HL-60/S4 treated with retinoic acid at 250 ng/mL for 4 days and 3 days (cell line): Measurements from ENCODE around the gene NEDD4.
"Not testable (repeated sequence)": the region's sequence is repeated elsewhere in the genome, so short reads cannot be mapped to it uniquely, and the experiment has no call there.

ENCODE experiments used
- in situ Hi-C: fragments of 300-500 bp; cut with MboI; formaldehyde crosslinking; loops from 2 replicates; pipeline ENCODE4 v1.7.0; 2022; ENCODE audit warnings: low sequenced_read_pairs

Gene NEDD4

GRCh38 chr15:56006371-56006770, 13.0 kb upstream of the NEDD4 start:
- in situ Hi-C loops, result not testable (repeated sequence)

- in situ Hi-C loops, result not testable (repeated sequence)
Measured at GRCh38 chr15:56004281-56004680, 10.9 kb upstream of the NEDD4 start.

DNA sequence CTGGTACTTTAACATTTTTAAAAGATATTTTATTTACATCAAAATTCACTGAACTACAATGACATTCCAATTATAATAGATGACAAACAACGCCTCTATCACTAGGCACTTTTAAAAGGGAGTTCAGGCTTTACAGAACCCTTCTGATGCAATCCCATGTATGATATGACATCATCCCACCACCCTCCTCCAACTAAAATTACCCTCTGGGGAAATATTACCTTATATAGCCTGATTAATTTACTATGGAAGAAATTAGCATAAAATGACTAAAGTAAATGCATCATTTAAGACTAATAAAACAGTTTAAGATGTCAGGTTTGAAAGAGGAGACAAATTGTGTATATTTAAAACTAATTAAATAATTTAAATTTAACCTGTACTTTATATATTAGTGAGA, 10.4 kb upstream of the NEDD4 start:
- in situ Hi-C loops, result not testable (repeated sequence)

GRCh38 chr15:56003277-56003676, 9.9 kb upstream of the NEDD4 start:
- in situ Hi-C loops, result not testable (repeated sequence)

DNA sequence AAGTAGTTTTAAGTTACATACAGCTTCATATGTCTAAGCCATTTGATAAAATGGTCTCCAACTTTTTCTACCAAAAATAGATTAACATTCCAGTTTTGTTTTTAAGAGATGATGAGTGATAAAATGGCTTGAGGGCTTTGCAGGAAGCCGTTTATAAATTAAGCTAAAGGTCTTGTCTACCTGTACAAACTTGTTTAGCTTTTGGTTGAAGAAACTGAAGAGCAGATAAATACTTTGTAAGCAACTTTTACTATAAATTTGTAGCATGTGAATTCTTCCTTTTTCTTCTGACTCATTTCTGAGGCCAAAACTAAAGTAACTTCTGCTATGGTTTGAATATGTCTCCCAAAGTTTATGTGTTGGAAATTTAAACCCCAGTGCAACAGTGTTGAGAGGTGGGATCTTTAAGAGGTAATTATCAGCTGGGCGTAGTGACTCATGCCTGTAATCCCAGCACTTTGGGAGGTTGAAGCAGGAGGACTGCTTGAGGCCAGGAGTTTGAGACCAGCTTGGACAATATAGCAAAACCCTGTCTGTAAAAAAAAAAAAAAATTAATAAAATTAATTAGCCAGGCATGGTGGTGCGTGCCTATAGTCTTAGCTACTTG, 8.2 kb upstream of the NEDD4 start:
- in situ Hi-C loops, result no loop called here

DNA sequence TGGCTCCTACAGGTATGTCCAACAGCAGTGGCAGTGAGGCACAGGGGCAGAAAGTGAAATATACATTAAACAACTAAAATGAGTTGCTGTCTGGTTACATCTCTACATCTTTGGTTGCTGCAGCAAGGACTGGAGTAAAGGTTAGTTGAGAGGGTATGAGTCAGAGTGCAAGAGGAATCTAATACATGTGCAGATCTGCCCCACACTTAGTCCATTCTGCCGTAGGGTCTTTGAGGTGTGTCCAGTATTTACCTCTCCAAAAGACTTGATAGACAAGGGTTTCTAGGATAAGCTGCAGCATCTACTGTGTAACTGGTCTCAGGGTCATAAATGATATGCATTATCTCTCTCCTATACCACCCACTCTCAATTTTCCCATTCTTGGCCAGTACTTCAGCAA, 6.2 kb upstream of the NEDD4 start:
- in situ Hi-C loops, result no loop called here

GRCh38 chr15:55998478-55998877, 5.1 kb upstream of the NEDD4 start:
- in situ Hi-C loops, result no loop called here

- in situ Hi-C loops, result no loop called here
Measured at GRCh38 chr15:55993804-55994560, 570 bp upstream of the NEDD4 start.

GRCh38 chr15:55992769-55993110, 672 bp downstream of the NEDD4 start:
- in situ Hi-C loops, result no loop called here

- in situ Hi-C loops, result no loop called here
Measured at GRCh38 chr15:55991802-55992768, 1.3 kb downstream of the NEDD4 start.

- in situ Hi-C loops, result no loop called here
Measured at GRCh38 chr15:55990998-55991397, 2.4 kb downstream of the NEDD4 start.

GRCh38 chr15:55990516-55990915, 2.9 kb downstream of the NEDD4 start:
- in situ Hi-C loops, result no loop called here

DNA sequence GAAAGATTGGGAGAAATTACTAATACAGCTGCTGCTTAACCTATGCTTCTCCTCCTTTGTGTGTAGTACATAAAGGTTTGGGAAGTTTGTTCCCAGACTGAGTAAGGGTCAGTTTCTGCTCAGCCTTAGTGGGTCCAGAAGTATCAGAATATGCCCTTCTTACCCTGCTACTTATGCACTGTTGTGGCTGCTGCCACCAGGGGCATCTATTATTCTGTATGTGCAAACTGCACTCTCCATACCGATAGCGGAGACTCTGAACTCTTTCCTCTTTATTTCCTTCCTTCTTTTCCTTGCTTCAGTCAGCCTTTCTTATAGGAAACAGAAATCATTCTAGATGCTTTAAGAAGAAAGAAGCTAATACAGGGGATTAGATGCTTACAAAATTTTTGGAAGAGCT, 4.0 kb downstream of the NEDD4 start:
- in situ Hi-C loops, result no loop called here

DNA sequence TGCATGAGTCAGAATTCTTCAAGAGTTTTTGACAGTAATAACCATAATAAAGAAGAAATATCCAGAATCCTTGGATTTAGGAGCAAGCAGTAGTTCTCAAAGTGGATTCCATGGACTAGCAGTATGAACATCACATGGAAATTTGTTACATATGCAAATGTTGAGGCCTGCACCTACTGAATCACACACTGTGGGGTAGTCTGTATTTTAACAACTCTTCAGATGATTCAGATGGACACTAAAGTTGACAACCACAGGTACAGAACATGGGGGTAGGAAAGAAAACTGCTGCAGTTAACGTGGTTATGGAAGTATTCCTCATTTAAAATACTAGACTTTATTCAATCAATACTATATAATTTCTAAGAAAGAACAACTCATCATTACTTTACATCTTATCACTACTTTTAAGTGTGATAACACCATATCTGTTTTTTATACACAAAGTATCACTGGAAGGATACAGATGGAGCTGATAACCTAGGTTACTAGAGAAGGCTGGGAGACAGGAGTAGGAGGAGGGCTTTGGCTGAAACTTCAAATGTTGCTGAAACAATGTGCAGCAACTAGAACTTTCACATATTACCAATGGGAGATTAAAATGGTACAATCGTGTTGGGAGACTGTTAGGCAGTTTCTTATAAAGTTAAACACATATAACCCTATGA, 11.7 kb downstream of the NEDD4 start:
- in situ Hi-C loops, result no loop called here

GRCh38 chr15:55980511-55980910, 12.9 kb downstream of the NEDD4 start:
- in situ Hi-C loops, result no loop called here

DNA sequence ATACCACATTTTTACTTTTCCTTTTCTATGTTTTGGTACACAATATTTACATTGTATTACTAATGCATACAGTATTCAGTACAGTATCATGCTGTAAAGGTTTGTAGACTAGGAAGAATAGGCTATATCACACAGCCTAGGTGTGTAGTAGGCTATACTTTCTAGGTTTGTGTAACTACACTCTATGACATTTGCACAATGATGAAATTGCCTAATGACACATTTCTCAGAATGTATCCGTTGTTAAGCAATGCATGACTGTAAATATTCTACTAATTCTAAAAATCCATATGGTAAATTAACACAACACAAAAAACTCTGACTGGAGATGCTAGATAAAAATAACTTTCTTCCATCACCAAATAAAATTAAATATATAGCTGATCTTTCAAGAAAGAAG, 16.2 kb downstream of the NEDD4 start:
- in situ Hi-C loops, result no loop called here

GRCh38 chr15:55970286-55970685, 23.1 kb downstream of the NEDD4 start:
- in situ Hi-C loops, result no loop called here

- in situ Hi-C loops, result no loop called here
Measured at GRCh38 chr15:55969582-55969981, 23.8 kb downstream of the NEDD4 start.

- in situ Hi-C loops, result no loop called here
Measured at GRCh38 chr15:55968923-55969322, 24.5 kb downstream of the NEDD4 start.

GRCh38 chr15:55965091-55965490, 28.3 kb downstream of the NEDD4 start:
- in situ Hi-C loops, result no loop called here

DNA sequence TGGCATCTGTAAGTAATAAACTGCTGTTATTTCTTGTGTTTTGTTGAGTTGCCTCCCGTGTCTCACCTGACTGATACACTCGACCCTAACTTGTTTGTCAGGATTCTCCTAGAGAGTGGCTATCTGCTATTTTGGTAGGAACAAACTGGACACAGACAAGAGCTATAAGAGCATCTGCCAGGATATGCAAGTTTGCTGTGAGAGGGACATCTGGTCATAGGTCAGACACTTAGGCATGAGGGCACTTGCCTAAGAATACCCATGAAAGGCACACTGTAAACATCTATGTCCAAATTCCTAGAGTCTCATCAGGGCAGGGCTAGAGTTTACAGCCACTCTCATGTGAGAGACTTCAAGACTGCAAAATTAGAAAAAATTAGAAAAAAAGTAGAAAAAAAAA, 32.5 kb downstream of the NEDD4 start:
- in situ Hi-C loops, result no loop called here
